Epithelial cell of esophagus (primary cell): ENCODE data around the gene COX10.

Source experiments
- DNase-seq: peaks from one replicate; pipeline ENCODE4 v3.0.0; 2010; ENCODE audit warnings: low read depth
- H3K4me3 ChIP-seq: 2 replicates; pipeline ENCODE4 v1.5.1; 2011; ENCODE audit warnings: mild to moderate bottlenecking, low read length, control low read depth
- CTCF ChIP-seq: IDR thresholded peaks from 2 replicates; pipeline ENCODE4 v1.5.1; 2011; ENCODE audit warnings: low read depth, mild to moderate bottlenecking, low read length, control low read depth, inconsistent platforms; ENCODE audit not compliant: insufficient read depth; ENCODE audit errors: missing control alignments

COX10 gene

GRCh38 chr17:14101976-14102375 lies 32.7 kb downstream of the COX10 start:
- DNase-seq, result peak; percentile 20

GRCh38 chr17:14103836-14104235 lies 34.5 kb downstream of the COX10 start:
- no peak for TF ChIP-seq CTCF
- no peak overlapping the region for H3K4me3 ChIP-seq
- no peak for DNase-seq

More at GRCh38 chr17:14101976-14102375, 32.7 kb downstream of the COX10 start:
- no peak for TF ChIP-seq CTCF
- no peak overlapping the region for H3K4me3 ChIP-seq

GRCh38 chr17:14104734-14105133 lies 35.4 kb downstream of the COX10 start:
- H3K4me3 ChIP-seq, result no peak overlapping the region
- TF ChIP-seq CTCF, result no peak
- DNase-seq, result no peak

GRCh38 chr17:14107889-14108288 lies 38.6 kb downstream of the COX10 start:
- no peak overlapping the region for H3K4me3 ChIP-seq
- DNase-seq, result no peak
- TF ChIP-seq CTCF, result no peak

GRCh38 chr17:14112407-14112806 lies 43.1 kb downstream of the COX10 start:
- DNase-seq, result no peak
- no peak for TF ChIP-seq CTCF
- no peak overlapping the region for H3K4me3 ChIP-seq

- DNase-seq, result no peak
- TF ChIP-seq CTCF, result no peak
- H3K4me3 ChIP-seq, result no peak overlapping the region
These were observed 43.8 kb downstream of the COX10 start for GRCh38 chr17:14113137-14113536.

GRCh38 chr17:14116263-14117024 lies 47.1 kb downstream of the COX10 start:
- TF ChIP-seq CTCF, result no peak
- no peak overlapping the region for H3K4me3 ChIP-seq
- no peak for DNase-seq
